ENCODE results near the gene TNPO1. TPM values are rescaled to one million over a fixed set of nuclear protein-coding genes. Genes with fewer than 3 reads are reported as not detected.
A peak's percentile ranks its signal among the peaks of the same experiment; 100 is the strongest.

TNPO1 gene
- total and polyA plus RNA-seq, 2 of the 8 experiments (the other 6 are each of a cell fraction or from before 2014, with no cell fraction given) = 38.5 to 211 TPM

GRCh38 chr5:72848474-72849428 lies 32.3 kb downstream of the TNPO1 start:
- CTCF ChIA-PET (ENCODE audit: partially characterized antibody) = interaction anchor here (0.5 to 1.8 kb wide), 7 partner anchors 31 to 1217 kb away, joined by 3 to 6 read pairs (median 3); no protein-coding TSS in a partner anchor
- DNase-seq (ENCODE audit: low read depth in 1 of 2, low spot score in 2 of 2) = peak in 1 of 2 experiments; percentile 54
- TF ChIP-seq CBX8 (IDR thresholded peaks at IDR 0.05; ENCODE audit: borderline replicate concordance, low read depth, low read length) (no peak), JUND (IDR thresholded peaks at IDR 0.05; ENCODE audit: low read length) (no peak), BRCA1 (IDR thresholded peaks at IDR 0.05; ENCODE audit: low read depth, low read length) (no peak), POLR2A (IDR thresholded peaks at IDR 0.05; ENCODE audit: control extremely low read depth in 1 of 2, low read depth in 2 of 2, low read length in 2 of 2) (0 out of 3 replicates have a peak, but pooled peaks of 1 of the 2 experiments have one; percentile 12), EGR1 (IDR thresholded peaks at IDR 0.05; ENCODE audit: borderline replicate concordance, low read depth, low read length) (no peak), SRF (IDR thresholded peaks at IDR 0.05; ENCODE audit: low read depth, low read length) (no peak), USF2 (IDR thresholded peaks at IDR 0.05; ENCODE audit: low read length) (no peak), ZNF274 (IDR thresholded peaks at IDR 0.05; ENCODE audit: borderline replicate concordance, extremely low read depth, low read length) (no peak), EZH2 (IDR thresholded peaks at IDR 0.05; ENCODE audit: low read depth, low read length, severe bottlenecking) (no peak), ASH2L (IDR thresholded peaks at IDR 0.05; ENCODE audit: low read length) (no peak)

More at GRCh38 chr5:72848474-72849428, 32.3 kb downstream of the TNPO1 start:
- Histone ChIP-seq H3K4me1 (replicated peaks in 1 of 4; ENCODE audit: control insufficient read depth in 3 of 4, insufficient read depth in 4 of 4, low read length in 3 of 4) (peaks cover 0 to 5% (median 2%) of the 10 kb centered on the region in 4 experiments; a peak in 2 of 7 replicates), H3K27me3 (replicated peaks in 1 of 4; ENCODE audit: control insufficient read depth in 3 of 4, extremely low read depth in 1 of 4, insufficient read depth in 3 of 4, low read length in 3 of 4) (no peaks in the 10 kb centered on the region), H2BK15ac (ENCODE audit: low read length) (no peak overlapping the region), H4K20me1 (replicated peaks in 1 of 2; ENCODE audit: control insufficient read depth in 1 of 2, insufficient read depth in 2 of 2, low read length in 2 of 2) (peaks cover 7% of the 10 kb centered on the region in 2 experiments), H2BK12ac (ENCODE audit: low read depth, low read length) (no peak overlapping the region), H3K27ac (ENCODE audit: low read depth, low read length) (peak overlapping the region; percentile 96), H2AK5ac (ENCODE audit: low read depth, low read length) (no peak overlapping the region), H3K4ac (replicated peaks; ENCODE audit: insufficient read length, low read depth, low read length) (no peak overlapping the region), H3K23ac (ENCODE audit: insufficient read length) (no peak overlapping the region), H3K9ac (replicated peaks in 1 of 4; ENCODE audit: extremely low read depth in 1 of 4, low read depth in 3 of 4, low read length in 3 of 4) (peak overlapping the region; percentile 86 to 97 (median 92)), H4K5ac (ENCODE audit: insufficient read length, low read depth, low read length) (peak overlapping the region; percentile 90), H3K56ac (replicated peaks; ENCODE audit: insufficient read length, low read depth, low read length) (peak overlapping the region; percentile 89), H3K4me2 (ENCODE audit: insufficient read depth in 1 of 2, low read depth in 2 of 2, low read length in 2 of 2) (peak overlapping the region; percentile 71 to 75), H3K4me3 (ENCODE audit: extremely low read depth in 1 of 4, insufficient read depth in 2 of 4, low read depth in 3 of 4, low read length in 4 of 4) (peak overlapping the region; percentile 88 to 99 (median 94)), H3K79me1 (ENCODE audit: low read depth, low read length) (no peaks in the 10 kb centered on the region), H3K9me3 (ENCODE audit: insufficient read depth in 2 of 2, low read depth in 1 of 2, low read length in 1 of 2) (no peaks in the 10 kb centered on the region), H4K91ac (replicated peaks; ENCODE audit: insufficient read length, low read length) (no peak overlapping the region), H3K18ac (ENCODE audit: extremely low read depth, low read length) (peak overlapping the region; percentile 93), H4K8ac (ENCODE audit: extremely low read depth, insufficient read depth, low read length) (peak overlapping the region; percentile 97; the same call in 1 of the 2 replicates), H2BK20ac (ENCODE audit: low read length) (no peak overlapping the region), H2BK5ac (ENCODE audit: low read depth, low read length) (peak overlapping the region; percentile 86), H2AFZ (ENCODE audit: low read length) (peak overlapping the region; percentile 75; the same call in 1 of the 2 replicates), H2BK120ac (replicated peaks; ENCODE audit: low read depth, low read length) (no peak overlapping the region), H3K14ac (ENCODE audit: insufficient read length) (no peak overlapping the region), H3K23me2 (ENCODE audit: low read depth, low read length) (peaks cover 3% of the 10 kb centered on the region), H3K36me3 (ENCODE audit: control insufficient read depth in 2 of 4, insufficient read depth in 4 of 4, low read length in 3 of 4) (peaks cover 0 to 23% (median 2%) of the 10 kb centered on the region in 4 experiments; a peak in 2 of 8 replicates), H3K79me2 (ENCODE audit: control insufficient read depth in 1 of 2, insufficient read depth in 2 of 2, low read length in 2 of 2) (peaks cover 13 to 75% of the 10 kb centered on the region in 2 experiments)
- POLR2A ChIA-PET (ENCODE audit: partially characterized antibody) = interaction anchor here (0.8 to 3.5 kb wide), 10 partner anchors 9 to 176 kb away, joined by 3 to 18 read pairs (median 4); partner anchors contain the start of genes FCHO2 and TNPO1
- no peak for FAIRE-seq
- WGBS, 2 experiments (ENCODE audit: extremely low coverage in 1 of 2, insufficient coverage in 1 of 2, insufficient read length in 1 of 2, insufficient replicate concordance in 2 of 2, low coverage in 1 of 2, low lambda C conversion rate in 2 of 2, missing lambda C conversion rate in 1 of 2) = 2% methylated on average over 19 of the region's 81 CpGs; no CpG with 5 or more reads in 1 of the 2 experiments

All from H1 (cell line).